GM12878 (cell line): Measurements from ENCODE around the gene IRX4. TPM values are rescaled to one million over a fixed set of nuclear protein-coding genes. Genes with fewer than 3 reads are reported as not detected.

Source experiments
- ATAC-seq: fragments of 200-7000 bp; cut with Tn5 transposase; 3 replicates; pipeline ENCODE4 v1.9.1; 2020; ENCODE audit warnings: mild to moderate bottlenecking, moderate library complexity
- BruUV-seq: library from RNA; stranded (reverse); fragments of 400-500 nt; replicated peaks from 2 replicates; lab custom pipeline; 2021; lab: Mats Ljungman, UMichigan
- CTCF ChIA-PET: fragments of 300-600 bp; sonication (Branson Sonifier 250); formaldehyde crosslinking; extraction: SDS; loops from one replicate; lab custom pipeline; 2021; ENCODE audit warnings: inconsistent platforms; lab: Yijun Ruan, JAX
- POLR2A ChIA-PET: fragments of 350-600 bp; formaldehyde crosslinking; extraction: SDS; loops from one replicate; lab custom pipeline; 2021; ENCODE audit warnings: inconsistent platforms; lab: Charles Lee
- RAD21 ChIA-PET: fragments of 300-600 bp; sonication (Branson Sonifier 250); formaldehyde crosslinking; loops from one replicate; lab custom pipeline; 2023; ENCODE audit warnings: antibody characterized with exemption; ENCODE audit not compliant: unreplicated experiment; lab: Charles Lee
- SMC1A ChIA-PET: fragments of 300-600 bp; sonication (Branson Sonifier 250); formaldehyde crosslinking; loops from one replicate; lab custom pipeline; 2023; ENCODE audit not compliant: unreplicated experiment, uncharacterized antibody; lab: Charles Lee
- DNase-seq: peaks from one replicate; pipeline ENCODE4 v3.0.0-alpha.2; 2011; ENCODE audit warnings: low read depth, low spot score
- FAIRE-seq: peaks from 3 replicates; lab custom pipeline; 2011; peaks lifted over from hg19 to GRCh38; lab: Jason Lieb, UNC
- H2AFZ ChIP-seq: 2 replicates; pipeline ENCODE4 v1.6.0; 2011; ENCODE audit warnings: low read depth, low read length, control low read depth; ENCODE audit not compliant: control insufficient read depth
- H3K27ac ChIP-seq: 2 replicates; pipeline ENCODE4 v1.5.1; 2011; ENCODE audit warnings: control low read depth; ENCODE audit not compliant: control insufficient read depth, insufficient read depth
- H3K27me3 ChIP-seq, 2 experiments: replicated peaks in 1 of 2; 2 replicates each; pipeline versions ENCODE4 v1.6.0 to v1.6.1; 2011; ENCODE audit warnings: low read length in 1 of 2; ENCODE audit not compliant: control insufficient read depth in 2 of 2, insufficient read depth in 2 of 2
- H3K36me3 ChIP-seq, 2 experiments: 2 replicates each; pipeline ENCODE4 v1.5.1; 2011; ENCODE audit warnings: low read length in 1 of 2; ENCODE audit not compliant: control insufficient read depth in 2 of 2, insufficient read depth in 2 of 2
- H3K4me1 ChIP-seq: 2 replicates; pipeline ENCODE4 v1.6.1; 2011; ENCODE audit warnings: mild to moderate bottlenecking, low read length, moderate library complexity, mixed read lengths; ENCODE audit not compliant: control insufficient read depth, insufficient read depth
- H3K4me2 ChIP-seq: 2 replicates; pipeline ENCODE4 v1.6.0; 2011; ENCODE audit warnings: control low read depth; ENCODE audit not compliant: control insufficient read depth, insufficient read depth
- H3K4me3 ChIP-seq: fragments of 200-600 bp; sonication (generic); 2 replicates; pipeline ENCODE4 v1.5.1; 2016
- H3K79me2 ChIP-seq: 2 replicates; pipeline ENCODE4 v1.6.0; 2011; ENCODE audit warnings: low read length; ENCODE audit not compliant: control insufficient read depth, insufficient read depth
- H3K9ac ChIP-seq: 2 replicates; pipeline ENCODE4 v1.8.0; 2011; ENCODE audit warnings: low read length, control low read depth, mixed read lengths; ENCODE audit not compliant: control insufficient read depth, insufficient read depth
- H3K9me3 ChIP-seq: replicated peaks from 3 replicates; pipeline ENCODE4 v1.5.1; 2011; ENCODE audit warnings: mild to moderate bottlenecking, low read length; ENCODE audit not compliant: control insufficient read depth, insufficient read depth
- H4K20me1 ChIP-seq: 2 replicates; pipeline ENCODE4 v1.6.0; 2011; ENCODE audit not compliant: control insufficient read depth, insufficient read depth
- ASH2L ChIP-seq: fragments of 300-600, 200-600 bp; sonication (generic); IDR thresholded peaks from 2 replicates; pipeline ENCODE4 v1.6.1; 2017; ENCODE audit warnings: low read depth, mild to moderate bottlenecking, borderline replicate concordance
- BMI1 ChIP-seq: fragments of 450-650 bp; IDR thresholded peaks from 2 replicates; pipeline ENCODE4 v1.6.1; 2016; ENCODE audit warnings: mild to moderate bottlenecking, moderate library complexity, borderline replicate concordance
- EZH2 ChIP-seq: IDR thresholded peaks from 2 replicates; pipeline ENCODE4 v1.6.1; 2012; ENCODE audit warnings: low read depth, mild to moderate bottlenecking, control low read depth, inconsistent platforms, low read length, borderline replicate concordance; ENCODE audit not compliant: control insufficient read depth
- HDAC2 ChIP-seq: fragments of 200-600 bp; sonication (generic); IDR thresholded peaks from 2 replicates; pipeline ENCODE4 v1.6.1; 2017
- NKRF ChIP-seq: fragments of 450-650 bp; conservative IDR thresholded peaks from 2 replicates; pipeline ENCODE4 v1.6.1; 2017; ENCODE audit warnings: mild to moderate bottlenecking, moderate library complexity
- NR2C1 ChIP-seq: fragments of 450-650 bp; IDR thresholded peaks from 2 replicates; pipeline ENCODE4 v1.6.1; 2017; ENCODE audit warnings: antibody characterized with exemption, mild to moderate bottlenecking, moderate library complexity
- PAX5 ChIP-seq: IDR thresholded peaks from 2 replicates; pipeline ENCODE4 v1.6.1; 2011; ENCODE audit warnings: low read depth, low read length, borderline replicate concordance
- PAX8 ChIP-seq: fragments of 450-650 bp; IDR thresholded peaks from 2 replicates; pipeline ENCODE4 v1.6.1; 2017; ENCODE audit warnings: mild to moderate bottlenecking, moderate library complexity
- POLR2AphosphoS5 ChIP-seq: IDR thresholded peaks from 2 replicates; pipeline ENCODE4 v1.6.1; 2011; ENCODE audit warnings: mild to moderate bottlenecking, low read length, inconsistent platforms
- ZBTB11 ChIP-seq: fragments of 450-650 bp; formaldehyde crosslinking; IDR thresholded peaks from 2 replicates; pipeline ENCODE4 v1.5.0; 2022; ENCODE audit warnings: mild to moderate bottlenecking, missing genetic modification characterization
- WGBS: methylation state at CpG from one replicate; pipeline ENCODE4 v1.1.6; 2016; ENCODE audit warnings: low lambda C conversion rate; ENCODE audit not compliant: insufficient replicate concordance, insufficient coverage; ENCODE audit errors: missing lambda C conversion rate; 5-methylcytosine and 5-hydroxymethylcytosine counted together
- in situ Hi-C: fragments of 300-500 bp; cut with MboI; formaldehyde crosslinking; loops from 9 replicates; pipeline ENCODE4 v1.14.3; 2018; ENCODE audit warnings: mixed read lengths
- intact Hi-C: fragments of 100-400 bp; cut with micrococcal nuclease; formaldehyde crosslinking; loops from one replicate; pipeline ENCODE4 v1.14.2; 2022; ENCODE audit not compliant: unreplicated experiment
- polyA plus RNA-seq, 11 experiments: library from polyadenylated mRNA; depleted of rRNA in 4 of 11; unstranded in 6 of 11; stranded (reverse) in 5 of 11; fragments of >200 nt; fragmentation: Nextera tagmentation in 4 of 11; fragmentation: Illumina TruSeq in 1 of 11; extraction: Ambion mirVana in 4 of 11; extraction: Trizol in 1 of 11; gene quantifications; 1 replicate in 1 of 11; 2 replicates in 10 of 11; pipeline versions ENCODE4 v1.2.1 to v1.2.3, GENCODE V29; 2011 to 2016; ENCODE audit warnings: inconsistent platforms in 2 of 11, missing spikeins in 2 of 11, low read depth in 1 of 11
- total RNA-seq, 4 experiments: library from RNA; depleted of rRNA in 3 of 4; stranded (reverse); fragments of >200 nt in 3 of 4; fragmentation: Illumina TruSeq in 1 of 4; extraction: Trizol in 1 of 4; gene quantifications; 2 replicates each; pipeline versions ENCODE4 v1.2.1 to v1.2.3, GENCODE V29; 2013 to 2021
- TF ChIP-seq, protein P1 (sequence below): IDR thresholded peaks from 2 replicates; pipeline ENCODE4 v1.6.1; 2011; ENCODE audit warnings: mild to moderate bottlenecking, low read depth, low read length, moderate library complexity; ENCODE audit not compliant: insufficient replicate concordance
- TF ChIP-seq, protein P2 (sequence below): fragments of 450-650 bp; formaldehyde crosslinking; IDR thresholded peaks from 2 replicates; pipeline ENCODE4 v1.4.0; 2020; ENCODE audit warnings: mild to moderate bottlenecking, moderate library complexity

Gene IRX4
- total and polyA plus RNA-seq, 10 of the 15 experiments (the other 5 are each of a cell fraction or from before 2014, with no cell fraction given) = not detected

DNA sequence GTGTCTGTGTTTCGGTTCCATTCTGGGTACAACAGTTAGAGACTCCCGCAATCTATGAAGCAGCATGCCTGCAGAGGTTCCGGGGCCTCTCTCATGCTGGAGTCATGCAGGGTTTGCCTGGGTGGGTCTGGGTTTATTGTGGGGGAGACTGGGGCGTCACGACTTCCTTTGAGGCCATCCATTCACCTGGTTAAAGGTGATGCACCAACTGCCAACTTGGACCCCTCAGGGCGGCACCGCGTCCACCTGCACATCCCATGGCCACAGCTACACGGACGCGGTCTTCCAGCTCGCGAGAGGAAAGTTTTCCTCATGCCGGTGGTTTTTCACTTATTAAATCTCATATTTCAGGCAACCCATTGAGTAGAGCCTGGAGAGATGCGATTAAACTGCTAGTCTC, 30.9 kb upstream of the IRX4 start (continued):
- TF ChIP-seq NKRF = no peak

DNA sequence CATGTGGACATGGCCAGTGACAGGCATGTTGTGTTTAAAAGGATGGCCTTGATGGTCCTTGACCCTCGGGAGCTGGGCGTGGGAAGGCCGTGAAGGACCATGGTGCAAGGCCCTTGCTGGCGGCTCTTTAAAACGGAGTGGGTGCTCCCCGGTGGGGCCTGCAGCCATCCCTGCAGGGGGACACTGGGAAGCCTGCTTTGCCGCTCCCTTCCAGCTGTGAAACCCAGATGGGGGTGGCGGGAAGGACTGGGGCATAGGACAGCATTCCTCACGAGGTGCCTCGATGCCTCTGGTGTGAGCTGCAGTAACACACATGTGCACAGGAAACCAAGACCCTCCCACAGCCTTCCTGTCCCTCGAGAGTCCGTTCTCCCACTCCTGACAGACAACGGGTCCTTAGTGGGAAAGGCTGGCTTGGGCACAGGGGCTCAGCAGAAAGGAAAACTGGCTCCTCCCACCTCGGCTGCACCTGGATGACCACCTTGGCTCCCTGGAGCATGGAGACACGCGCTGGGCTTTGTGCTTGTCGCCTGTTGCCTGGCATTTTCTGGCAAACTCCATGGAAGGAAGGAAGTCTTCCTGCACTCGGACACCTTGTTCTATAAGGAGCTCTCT, 30.3 kb upstream of the IRX4 start:
- no peak for ATAC-seq
- in situ Hi-C loops = no loop called here
- no TSS peak for BruUV-seq
- Histone ChIP-seq H3K79me2 (no peaks in the 10 kb centered on the region), H3K9me3 (no peaks in the 10 kb centered on the region), H3K27me3 (no peaks in the 10 kb centered on the region; a peak in 1 of 4 replicates), H2AFZ (no peak overlapping the region), H4K20me1 (no peaks in the 10 kb centered on the region), H3K4me3 (no peak overlapping the region), H3K27ac (no peak overlapping the region), H3K9ac (no peak overlapping the region), H3K36me3 (no peaks in the 10 kb centered on the region), H3K4me1 (no peaks in the 10 kb centered on the region), H3K4me2 (no peak overlapping the region)
- intact Hi-C loops = no loop called here
- no peak for FAIRE-seq
- DNase-seq = no peak
- ChIA-PET RAD21 (no interaction called here), POLR2A (no interaction called here), SMC1A (no interaction called here), CTCF (no interaction called here)
- WGBS = 32% methylated on average over 18 of the region's 18 CpGs
- TF ChIP-seq POLR2AphosphoS5 (no peak), PAX5 (no peak), EZH2 (no peak), NR2C1 (no peak), ASH2L (no peak), PAX8 (no peak), ZBTB11 (CRISPR knock-in tag) (no peak), BMI1 (no peak), HDAC2 (no peak)
- TF ChIP-seq, protein P1, sequence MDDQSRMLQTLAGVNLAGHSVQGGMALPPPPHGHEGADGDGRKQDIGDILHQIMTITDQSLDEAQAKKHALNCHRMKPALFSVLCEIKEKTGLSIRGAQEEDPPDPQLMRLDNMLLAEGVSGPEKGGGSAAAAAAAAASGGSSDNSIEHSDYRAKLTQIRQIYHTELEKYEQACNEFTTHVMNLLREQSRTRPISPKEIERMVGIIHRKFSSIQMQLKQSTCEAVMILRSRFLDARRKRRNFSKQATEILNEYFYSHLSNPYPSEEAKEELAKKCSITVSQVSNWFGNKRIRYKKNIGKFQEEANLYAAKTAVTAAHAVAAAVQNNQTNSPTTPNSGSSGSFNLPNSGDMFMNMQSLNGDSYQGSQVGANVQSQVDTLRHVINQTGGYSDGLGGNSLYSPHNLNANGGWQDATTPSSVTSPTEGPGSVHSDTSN = no peak
- TF ChIP-seq, protein P2, sequence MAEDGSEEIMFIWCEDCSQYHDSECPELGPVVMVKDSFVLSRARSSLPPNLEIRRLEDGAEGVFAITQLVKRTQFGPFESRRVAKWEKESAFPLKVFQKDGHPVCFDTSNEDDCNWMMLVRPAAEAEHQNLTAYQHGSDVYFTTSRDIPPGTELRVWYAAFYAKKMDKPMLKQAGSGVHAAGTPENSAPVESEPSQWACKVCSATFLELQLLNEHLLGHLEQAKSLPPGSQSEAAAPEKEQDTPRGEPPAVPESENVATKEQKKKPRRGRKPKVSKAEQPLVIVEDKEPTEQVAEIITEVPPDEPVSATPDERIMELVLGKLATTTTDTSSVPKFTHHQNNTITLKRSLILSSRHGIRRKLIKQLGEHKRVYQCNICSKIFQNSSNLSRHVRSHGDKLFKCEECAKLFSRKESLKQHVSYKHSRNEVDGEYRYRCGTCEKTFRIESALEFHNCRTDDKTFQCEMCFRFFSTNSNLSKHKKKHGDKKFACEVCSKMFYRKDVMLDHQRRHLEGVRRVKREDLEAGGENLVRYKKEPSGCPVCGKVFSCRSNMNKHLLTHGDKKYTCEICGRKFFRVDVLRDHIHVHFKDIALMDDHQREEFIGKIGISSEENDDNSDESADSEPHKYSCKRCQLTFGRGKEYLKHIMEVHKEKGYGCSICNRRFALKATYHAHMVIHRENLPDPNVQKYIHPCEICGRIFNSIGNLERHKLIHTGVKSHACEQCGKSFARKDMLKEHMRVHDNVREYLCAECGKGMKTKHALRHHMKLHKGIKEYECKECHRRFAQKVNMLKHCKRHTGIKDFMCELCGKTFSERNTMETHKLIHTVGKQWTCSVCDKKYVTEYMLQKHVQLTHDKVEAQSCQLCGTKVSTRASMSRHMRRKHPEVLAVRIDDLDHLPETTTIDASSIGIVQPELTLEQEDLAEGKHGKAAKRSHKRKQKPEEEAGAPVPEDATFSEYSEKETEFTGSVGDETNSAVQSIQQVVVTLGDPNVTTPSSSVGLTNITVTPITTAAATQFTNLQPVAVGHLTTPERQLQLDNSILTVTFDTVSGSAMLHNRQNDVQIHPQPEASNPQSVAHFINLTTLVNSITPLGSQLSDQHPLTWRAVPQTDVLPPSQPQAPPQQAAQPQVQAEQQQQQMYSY (CRISPR knock-in tag) = no peak
